PC-3 (cell line): ENCODE measurements around the gene HLA-DPA1.

Experiments used
- EZH2 ChIP-seq: fragments of 300-600 bp; sonication (generic); IDR thresholded peaks from one replicate; pipeline ENCODE4 v1.6.1; 2017; ENCODE audit warnings: antibody characterized with exemption, mild to moderate bottlenecking, low read length; ENCODE audit not compliant: unreplicated experiment
- EZH2phosphoT487 ChIP-seq: fragments of 300-600 bp; sonication (generic); IDR thresholded peaks from 2 replicates; pipeline ENCODE4 v1.6.1; 2018; ENCODE audit warnings: mild to moderate bottlenecking, antibody characterized with exemption, low read length, borderline replicate concordance
- TF ChIP-seq, protein P1 (sequence below): fragments of 300-600 bp; sonication (generic); conservative IDR thresholded peaks from 2 replicates; pipeline ENCODE4 v1.5.1; 2017; ENCODE audit warnings: antibody characterized with exemption, low read depth, mild to moderate bottlenecking, low read length

DNA sequence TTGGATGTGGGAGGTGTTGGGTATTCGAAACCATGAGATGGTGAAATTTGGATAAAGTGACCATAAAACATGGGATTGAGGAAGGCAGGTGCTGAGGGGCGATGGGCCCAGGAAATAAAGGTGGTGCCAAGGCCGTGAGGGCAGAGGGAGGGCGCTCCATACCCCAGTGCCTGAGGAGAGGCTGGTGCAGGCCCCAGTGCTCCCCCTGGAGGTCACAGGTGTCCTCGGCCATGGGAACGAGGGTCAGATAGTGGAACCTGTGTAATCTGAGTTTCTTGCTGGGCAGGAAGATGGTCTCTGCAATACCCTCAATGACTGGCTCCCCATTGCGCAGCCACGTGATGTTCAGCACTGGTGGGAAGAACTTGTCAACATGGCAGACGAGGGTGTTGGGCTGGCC is 18.5 kb upstream of the HLA-DPA1 start:
- TF ChIP-seq, protein P1, sequence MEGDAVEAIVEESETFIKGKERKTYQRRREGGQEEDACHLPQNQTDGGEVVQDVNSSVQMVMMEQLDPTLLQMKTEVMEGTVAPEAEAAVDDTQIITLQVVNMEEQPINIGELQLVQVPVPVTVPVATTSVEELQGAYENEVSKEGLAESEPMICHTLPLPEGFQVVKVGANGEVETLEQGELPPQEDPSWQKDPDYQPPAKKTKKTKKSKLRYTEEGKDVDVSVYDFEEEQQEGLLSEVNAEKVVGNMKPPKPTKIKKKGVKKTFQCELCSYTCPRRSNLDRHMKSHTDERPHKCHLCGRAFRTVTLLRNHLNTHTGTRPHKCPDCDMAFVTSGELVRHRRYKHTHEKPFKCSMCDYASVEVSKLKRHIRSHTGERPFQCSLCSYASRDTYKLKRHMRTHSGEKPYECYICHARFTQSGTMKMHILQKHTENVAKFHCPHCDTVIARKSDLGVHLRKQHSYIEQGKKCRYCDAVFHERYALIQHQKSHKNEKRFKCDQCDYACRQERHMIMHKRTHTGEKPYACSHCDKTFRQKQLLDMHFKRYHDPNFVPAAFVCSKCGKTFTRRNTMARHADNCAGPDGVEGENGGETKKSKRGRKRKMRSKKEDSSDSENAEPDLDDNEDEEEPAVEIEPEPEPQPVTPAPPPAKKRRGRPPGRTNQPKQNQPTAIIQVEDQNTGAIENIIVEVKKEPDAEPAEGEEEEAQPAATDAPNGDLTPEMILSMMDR, result peak; percentile 67
- TF ChIP-seq EZH2phosphoT487 (no peak), EZH2 (no peak)
